HG02943 (cell line): ENCODE data around the gene JPT2.

Experiments
- ATAC-seq: cut with Tn5 transposase; IDR thresholded peaks from one replicate; pipeline ENCODE4 v1.9.1; 2021; ENCODE audit warnings: mild to moderate bottlenecking, low read depth, moderate library complexity; ENCODE audit not compliant: unreplicated experiment

JPT2 gene

DNA sequence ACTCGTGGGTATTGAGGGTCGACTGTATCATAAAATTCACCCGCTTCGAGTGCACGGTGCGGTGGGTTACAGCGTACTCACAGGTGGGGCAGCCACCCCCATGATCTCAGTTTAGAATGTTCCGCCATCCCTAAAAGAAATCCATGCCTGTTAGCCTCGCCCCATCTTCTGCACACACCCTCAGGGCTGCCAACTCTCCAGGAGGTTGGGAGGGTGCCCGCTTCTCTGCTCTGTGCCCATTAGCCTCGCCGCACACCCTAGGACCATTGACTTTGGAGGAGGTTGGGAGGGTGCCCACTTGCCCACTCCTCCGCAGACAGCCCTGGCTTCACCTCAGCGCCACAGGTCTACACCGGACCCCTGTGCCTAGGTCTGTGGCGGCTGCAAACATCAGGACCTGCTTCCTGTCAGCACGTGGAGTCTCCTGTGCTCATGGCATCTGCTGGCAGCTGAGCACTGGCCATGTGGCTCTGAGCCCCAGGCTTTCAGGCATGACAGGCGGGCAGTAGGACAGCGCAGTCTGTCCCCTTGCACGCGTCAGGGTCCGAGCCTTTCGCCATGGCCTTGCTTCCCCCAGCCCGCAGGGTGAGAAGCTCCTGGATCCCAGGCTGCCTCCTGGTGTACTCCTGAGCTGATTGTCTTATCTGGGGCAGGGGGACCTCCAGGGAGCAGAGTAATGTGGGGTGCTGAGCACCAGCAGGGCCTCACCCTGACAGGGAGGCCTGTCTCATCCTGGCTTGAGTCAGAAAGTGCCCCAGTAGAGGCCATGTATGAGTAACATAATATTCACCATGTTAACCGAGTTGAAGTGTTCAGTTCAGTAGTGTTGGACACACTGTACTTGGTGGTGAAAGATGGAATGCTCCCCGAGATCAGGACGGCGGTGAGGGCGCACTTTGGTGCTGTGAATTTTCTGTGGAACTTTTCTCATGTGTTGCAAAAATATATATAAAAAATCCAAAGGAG, 71.4 kb downstream of the JPT2 start:
- ATAC-seq, result no peak
